Stimulated activated CD4-positive, alpha-beta T cell treated with anti-CD3 and anti-CD28 coated beads, Interleukin-2, amount 100 ng/mL, for 48 hours (primary cell): ENCODE data around the gene GPR62.

Experiments
- DNase-seq, 2 donors: peaks; one replicate each; pipeline ENCODE4 v3.0.0-alpha.2; 2020

GPR62 gene

DNA sequence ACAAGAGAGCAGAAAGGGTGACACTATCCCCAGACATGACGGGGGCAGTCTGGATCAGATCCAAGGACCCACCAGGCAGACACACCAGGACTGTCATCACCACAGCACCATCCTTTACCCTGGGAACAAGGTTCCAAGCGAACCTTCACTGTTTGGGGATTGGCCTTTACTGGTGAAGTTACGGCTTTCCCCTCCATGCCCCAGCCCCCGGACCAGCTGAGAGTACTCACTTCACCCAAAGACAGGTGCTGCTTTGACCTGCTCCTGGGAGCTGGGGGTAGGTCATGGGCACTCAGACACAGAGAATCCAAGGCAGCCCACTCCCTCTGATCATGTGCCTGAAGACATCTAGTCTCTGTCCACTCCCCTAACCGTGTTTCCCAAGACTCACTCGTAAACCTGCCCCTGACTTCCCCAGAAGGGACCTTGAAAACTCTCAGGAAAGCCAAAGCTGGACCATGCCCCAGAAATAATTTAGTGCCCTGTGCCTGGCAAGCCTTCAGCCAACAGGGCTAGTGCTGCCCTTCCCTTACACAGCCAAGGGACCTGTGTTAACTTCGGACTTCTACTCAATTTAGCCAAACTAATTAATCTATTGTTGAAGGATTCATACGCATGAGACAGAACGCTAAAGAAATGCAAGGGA is 16.3 kb upstream of the GPR62 start:
- no peak for DNase-seq

DNA sequence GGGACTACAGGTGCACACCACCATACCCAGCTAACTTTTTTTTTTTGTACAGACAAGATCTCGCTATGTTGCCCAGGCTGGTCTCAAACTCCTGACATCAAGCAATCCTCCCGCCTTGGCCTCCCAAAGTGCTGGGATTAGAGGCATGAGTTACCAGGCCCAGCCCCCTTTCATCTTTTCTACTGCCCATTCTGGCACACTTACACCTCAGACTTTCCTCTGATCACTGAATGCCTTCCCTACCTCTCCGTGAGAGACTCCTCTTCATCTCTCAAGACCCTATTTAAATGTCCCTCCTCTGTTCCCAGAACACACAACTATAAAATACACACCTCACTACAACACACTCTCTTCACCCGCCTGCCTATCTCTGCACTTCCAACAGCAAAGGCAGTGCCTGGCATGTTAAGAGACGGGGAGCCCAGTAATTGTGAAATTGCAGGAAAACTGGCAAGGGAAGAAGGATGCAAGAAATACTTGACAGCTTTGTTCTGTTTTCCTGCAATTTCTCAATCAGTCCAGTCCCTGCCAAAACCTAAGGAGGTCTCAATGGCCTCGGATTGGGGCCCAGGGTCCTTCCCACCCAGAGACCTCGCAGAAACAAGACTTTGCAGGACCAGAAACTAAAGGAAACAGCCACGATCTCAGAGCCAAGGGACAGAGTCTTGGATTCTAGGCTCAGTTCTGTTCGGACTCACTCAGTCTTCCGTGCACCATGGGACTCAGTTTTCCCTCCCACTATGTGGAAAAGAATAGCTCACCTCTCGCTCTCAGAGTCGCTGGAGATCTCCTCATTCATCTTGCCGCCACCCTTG is 14.3 kb upstream of the GPR62 start:
- DNase-seq = no peak

GRCh38 chr3:51941463-51941797 is 13.8 kb upstream of the GPR62 start:
- no peak for DNase-seq

DNA sequence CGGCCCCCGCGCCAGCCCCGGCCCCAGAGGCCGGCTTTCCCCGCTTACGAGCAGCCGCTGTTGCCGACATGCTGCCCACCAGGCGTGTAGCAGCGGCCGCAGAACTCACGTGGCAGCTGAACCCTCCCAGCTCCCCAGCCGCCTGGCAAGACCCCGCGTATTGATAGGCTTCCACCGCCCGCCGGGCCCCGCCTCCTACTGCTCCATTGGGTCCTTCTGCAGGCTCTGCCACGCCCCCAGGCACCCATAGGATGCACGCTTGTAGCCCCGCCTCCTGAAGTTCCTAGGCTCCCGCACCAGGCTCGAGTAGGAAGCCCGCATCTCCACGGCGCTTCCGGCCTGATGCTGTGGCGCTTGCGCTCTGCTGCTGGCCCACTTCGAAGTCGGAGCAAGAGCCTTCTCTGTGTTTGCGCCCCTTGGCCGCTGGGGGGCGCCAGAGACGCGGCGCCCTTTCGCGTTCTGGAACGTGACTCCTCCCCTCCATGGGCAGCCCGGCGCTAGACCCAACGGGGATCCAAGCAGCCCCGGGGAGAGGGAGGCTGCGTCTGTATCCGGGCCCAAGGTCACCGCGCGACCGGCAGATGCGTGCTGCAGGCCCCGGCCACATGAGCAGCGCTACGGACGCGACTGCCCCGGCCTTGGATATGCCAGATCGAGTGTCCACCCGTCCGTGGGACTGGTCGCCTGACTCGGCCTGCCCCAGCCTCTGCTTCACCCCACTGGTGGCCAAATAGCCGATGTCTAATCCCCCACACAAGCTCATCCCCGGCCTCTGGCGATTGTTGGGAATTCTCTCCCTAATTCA is 13.2 kb upstream of the GPR62 start, which contains the start of the genes PARP3 and RRP9:
Gene PARP3 (plus strand): TSS at position 566 of the 805 bp plus-strand sequence. CDS start 993 bp downstream, outside the sequence.
Gene RRP9 (minus strand): TSS at position 107 of the 805 bp plus-strand sequence. CDS start 37 bp downstream, at position 70.
- DNase-seq = peak; percentile 98 to 99

DNA sequence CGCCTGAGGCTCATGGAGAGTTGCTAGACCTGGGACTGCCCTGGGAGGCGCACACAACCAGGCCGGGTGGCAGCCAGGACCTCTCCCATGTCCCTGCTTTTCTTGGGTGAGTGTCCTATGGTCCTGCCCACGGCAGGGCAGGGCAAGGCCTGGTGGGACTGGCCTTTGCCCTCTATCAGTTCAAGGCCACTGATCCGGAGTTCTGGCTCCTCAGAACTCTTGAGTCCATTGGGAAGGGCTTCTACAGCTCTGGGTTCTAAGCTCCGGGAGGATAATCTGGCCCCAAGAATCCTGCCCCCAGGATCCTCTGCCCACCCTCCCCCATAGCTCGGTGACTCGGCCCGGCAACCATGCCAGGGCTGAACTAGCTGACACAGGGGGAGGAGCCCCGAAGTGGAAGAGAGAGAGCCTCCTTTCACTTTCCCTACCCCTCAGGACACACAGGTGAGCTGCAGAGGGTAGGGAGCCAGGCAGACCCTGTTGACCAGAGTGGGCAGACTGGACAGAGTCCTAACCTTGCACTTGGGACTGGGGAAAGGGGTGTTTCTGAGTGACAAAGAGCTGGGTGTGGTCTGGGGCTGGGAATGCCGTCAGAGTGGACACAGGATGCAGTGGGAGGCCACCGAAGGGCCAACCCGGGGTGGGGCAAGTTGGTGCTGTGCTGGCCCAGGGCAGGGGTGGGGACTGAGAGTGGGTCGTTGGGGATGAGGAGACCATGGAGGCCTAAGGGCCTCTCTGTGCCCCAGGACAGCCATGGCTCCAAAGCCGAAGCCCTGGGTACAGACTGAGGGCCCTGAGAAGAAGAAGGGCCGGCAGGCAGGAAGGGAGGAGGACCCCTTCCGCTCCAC is 12.4 kb upstream of the GPR62 start:
- DNase-seq = peak; percentile 37 to 52

DNA sequence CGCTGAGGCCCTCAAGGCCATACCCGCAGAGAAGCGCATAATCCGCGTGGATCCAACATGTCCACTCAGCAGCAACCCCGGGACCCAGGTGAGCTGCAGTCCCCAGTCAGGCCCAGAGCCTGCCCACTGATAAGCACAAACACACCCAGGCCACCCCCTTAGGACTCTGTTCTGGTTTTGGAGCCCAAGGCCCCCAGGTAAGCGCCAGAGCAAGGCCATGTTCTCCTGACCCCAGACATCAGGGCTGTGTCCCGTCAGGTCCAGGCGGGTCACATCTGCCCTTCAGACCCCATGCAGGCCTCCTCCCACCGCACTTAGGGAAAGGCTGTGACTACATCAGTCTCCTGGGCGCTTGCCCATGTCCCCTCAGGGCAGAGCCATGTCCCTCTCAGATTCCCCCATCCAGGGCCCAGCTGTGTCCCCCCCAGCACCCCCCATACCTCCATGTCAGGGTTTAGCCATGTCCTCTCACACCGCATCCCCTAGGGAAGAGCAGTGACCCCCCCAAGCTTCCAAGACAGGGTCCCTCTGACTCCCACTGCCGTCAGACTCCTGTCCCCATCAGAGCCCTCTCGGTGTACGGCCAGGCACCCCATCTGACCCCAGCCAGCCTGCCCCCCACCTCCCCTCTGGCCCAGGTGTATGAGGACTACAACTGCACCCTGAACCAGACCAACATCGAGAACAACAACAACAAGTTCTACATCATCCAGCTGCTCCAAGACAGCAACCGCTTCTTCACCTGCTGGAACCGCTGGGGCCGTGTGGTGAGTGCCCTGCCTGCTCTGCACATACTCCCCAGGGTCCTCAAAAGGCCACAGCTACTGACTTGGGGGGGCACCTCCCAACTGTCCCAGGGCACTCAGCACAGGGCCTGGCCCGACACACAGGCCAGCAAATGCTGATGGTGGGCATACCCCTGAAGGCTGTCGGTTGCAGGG is 11.5 kb upstream of the GPR62 start:
- DNase-seq = no peak

DNA sequence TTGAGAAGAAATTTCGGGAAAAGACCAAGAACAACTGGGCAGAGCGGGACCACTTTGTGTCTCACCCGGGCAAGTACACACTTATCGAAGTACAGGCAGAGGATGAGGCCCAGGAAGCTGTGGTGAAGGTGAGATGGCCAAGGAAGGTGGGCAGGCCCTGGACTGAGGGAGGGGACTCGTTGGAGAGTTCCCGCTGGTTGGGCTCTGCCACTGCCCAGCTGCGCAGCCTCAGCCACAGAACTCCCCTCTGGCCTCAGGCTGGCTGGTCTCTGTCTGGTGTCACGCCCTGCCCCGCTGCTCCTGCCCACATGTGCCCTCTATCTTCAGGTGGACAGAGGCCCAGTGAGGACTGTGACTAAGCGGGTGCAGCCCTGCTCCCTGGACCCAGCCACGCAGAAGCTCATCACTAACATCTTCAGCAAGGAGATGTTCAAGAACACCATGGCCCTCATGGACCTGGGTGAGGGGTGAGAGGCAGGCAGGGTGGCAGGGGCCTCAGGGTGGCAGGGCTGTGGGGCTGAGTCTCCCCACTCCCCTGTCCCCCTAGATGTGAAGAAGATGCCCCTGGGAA is 10.6 kb upstream of the GPR62 start:
- DNase-seq = no peak

- DNase-seq = no peak
Measured at GRCh38 chr3:51945031-51945840, 9.9 kb upstream of the GPR62 start.

DNA sequence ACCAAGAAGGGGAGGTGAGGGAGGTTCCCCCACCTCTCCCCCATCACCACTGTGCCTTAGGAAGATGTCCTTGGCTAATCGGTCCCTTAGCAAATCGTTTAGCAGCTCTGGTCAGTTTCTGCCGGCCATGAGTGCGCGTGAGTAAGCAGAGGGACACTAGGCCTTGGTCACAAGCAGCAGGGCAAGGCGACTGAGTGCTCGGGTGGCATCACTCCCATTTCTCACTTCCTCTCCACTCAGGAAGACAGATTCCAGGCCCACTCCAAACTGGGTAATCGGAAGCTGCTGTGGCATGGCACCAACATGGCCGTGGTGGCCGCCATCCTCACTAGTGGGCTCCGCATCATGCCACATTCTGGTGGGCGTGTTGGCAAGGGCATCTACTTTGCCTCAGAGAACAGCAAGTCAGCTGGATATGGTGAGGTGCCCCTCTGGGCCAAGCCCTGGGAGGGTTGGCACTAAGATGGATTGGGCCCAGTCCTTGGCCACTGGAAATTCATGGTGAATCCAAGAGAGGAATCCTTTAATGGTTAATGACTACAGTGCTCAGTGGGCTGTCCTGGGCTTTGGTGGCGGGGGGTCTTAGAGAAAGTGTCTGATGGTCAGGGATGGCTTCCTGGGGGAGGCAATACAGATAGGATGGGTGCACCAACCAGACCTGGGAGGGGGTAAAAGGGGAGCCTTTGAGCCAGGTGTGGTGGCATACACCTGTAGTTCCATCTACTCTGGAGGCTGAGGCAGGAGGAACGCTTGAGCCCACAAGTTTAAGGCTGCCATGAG is 9.1 kb upstream of the GPR62 start:
- DNase-seq = no peak

- no peak for DNase-seq
Measured at GRCh38 chr3:51946796-51947195, 8.4 kb upstream of the GPR62 start.

GRCh38 chr3:51947215-51947900 is 7.8 kb upstream of the GPR62 start:
- DNase-seq = no peak

- no peak for DNase-seq
Measured at GRCh38 chr3:51948016-51948580, 7.1 kb upstream of the GPR62 start.

DNA sequence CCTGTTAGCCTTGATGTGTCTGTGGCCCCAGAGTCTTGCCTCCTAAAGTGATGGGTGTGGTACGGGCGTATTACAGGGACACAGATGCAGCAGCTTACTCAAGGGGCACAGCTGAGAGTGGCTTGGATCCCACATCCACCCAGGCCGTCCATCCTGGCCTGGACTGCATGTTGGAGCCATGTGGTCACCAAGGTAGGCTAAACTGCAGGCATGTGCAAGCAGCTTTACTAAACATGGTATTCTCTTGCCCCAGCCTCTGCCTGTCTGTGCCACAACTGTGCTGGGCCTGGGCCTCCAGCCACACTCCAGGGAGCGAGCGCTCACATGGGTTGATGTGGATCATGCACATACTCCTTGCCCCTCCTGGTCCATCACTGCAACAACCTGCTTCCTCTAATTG is 6.1 kb upstream of the GPR62 start:
- no peak for DNase-seq

DNA sequence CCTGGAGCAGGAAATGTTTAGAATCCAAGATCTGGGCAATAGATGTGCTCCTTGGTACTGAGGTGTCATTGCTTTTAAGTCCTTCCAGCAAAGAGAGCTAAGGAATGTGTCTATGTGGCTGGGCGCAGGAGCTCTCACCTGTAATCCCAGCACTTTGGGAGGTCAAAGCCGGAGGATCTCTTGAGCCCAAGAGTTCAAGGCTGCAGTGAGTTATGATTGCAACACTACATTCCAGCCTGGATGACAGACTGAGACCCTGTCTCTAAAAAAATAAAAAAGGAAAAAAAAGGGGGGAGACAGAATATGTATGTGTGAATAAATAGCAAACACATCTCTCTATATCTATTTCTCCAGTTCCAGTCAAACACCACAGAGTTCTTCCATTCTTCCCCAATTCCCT is 4.3 kb upstream of the GPR62 start:
- no peak for DNase-seq

GRCh38 chr3:51953445-51953844 is 1.7 kb upstream of the GPR62 start:
- DNase-seq = no peak

GRCh38 chr3:51954105-51954504 is 1.1 kb upstream of the GPR62 start:
- no peak for DNase-seq

DNA sequence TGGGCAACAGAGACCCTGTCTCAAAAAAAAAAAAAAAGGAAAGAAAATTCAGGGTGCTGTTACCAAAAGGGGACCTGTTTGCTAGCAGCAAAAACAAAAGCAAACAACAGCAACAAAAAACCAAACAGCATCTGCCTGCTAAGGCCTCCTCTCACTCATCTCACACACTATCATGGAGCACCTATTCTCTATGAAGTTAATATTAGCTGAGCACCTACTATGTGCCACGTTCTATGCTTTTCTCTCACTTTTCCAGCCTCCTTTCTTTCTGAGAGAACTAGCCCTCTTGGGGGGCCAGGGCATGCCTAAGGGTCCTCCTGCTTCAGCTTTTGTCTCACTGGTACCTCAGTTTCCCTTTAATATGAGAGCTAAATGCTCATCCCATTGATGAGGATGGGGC is 468 bp upstream of the GPR62 start:
- DNase-seq = no peak
